ENCODE results near the gene TSHR.

TSHR gene

DNA sequence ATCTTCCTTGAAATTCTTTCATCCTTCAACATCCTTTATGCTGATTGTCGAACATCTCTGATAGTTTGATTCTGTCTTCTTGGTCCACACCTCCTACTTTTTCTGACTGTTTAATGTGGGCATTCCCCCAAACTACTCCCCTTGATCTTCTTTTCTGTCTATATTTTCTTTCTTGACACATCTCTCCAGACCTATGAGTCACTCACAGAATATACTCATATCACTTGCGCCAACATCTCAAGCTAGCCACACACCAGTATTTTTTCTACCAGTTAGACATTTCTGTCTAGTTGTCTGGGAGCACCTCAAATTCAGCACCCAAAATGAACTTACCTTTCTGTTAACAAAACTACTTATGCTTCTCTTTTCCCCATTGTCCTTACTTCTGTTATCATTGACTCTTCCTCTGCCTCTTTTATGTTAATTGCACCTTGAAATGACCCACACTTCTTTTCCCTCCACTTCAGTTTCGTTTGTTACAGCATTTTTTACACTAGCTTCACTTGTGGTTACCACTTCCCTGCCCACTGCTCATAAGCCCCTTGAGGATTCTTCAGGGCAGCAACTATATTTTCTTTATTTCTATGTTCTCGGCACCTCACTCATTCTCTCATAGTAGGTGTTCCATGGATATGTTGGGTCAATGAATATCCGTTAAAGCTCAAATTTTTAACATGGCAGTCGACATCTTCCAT is 33.5 kb downstream of the TSHR start:
- Histone ChIP-seq H3K27me3 (ENCODE audit: insufficient read depth, poor library complexity, severe bottlenecking) (no peaks in the 10 kb centered on the region), H3K4me3 (replicated peaks; ENCODE audit: insufficient read depth, low read length) (no peak overlapping the region), H3K27ac (replicated peaks) (no peak overlapping the region)
- DNase-seq (ENCODE audit: low read depth in 1 of 2, low spot score in 1 of 2), result no peak
- no peak for TF ChIP-seq POLR2AphosphoS5 (IDR thresholded peaks at IDR 0.05; ENCODE audit: low read depth)

DNA sequence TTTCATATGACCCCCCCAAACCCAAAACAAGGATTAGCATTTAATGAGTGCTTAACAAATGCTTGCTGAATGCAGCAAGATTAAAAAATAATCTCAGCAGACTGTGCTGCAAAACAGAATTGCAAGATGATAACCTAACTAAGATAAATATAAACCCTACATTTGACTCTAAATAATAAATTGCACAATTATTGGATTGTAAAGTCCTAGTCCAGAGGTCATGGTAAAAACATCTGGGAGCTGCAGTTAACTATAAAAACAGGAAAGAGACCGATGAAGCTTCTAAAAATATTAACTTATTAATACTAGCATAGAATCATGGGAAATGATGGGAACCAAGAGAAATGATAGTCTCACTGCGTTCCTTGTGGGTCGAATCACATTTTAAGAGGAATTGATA is 37.2 kb downstream of the TSHR start:
- TF ChIP-seq GABPA (IDR thresholded peaks at IDR 0.05; ENCODE audit: low read depth) (no peak), SPI1 (IDR thresholded peaks at IDR 0.05; ENCODE audit: borderline replicate concordance, low read depth) (no peak), POLR2AphosphoS5 (IDR thresholded peaks at IDR 0.05; ENCODE audit: low read depth) (no peak)
- TF ChIP-seq, protein P1, sequence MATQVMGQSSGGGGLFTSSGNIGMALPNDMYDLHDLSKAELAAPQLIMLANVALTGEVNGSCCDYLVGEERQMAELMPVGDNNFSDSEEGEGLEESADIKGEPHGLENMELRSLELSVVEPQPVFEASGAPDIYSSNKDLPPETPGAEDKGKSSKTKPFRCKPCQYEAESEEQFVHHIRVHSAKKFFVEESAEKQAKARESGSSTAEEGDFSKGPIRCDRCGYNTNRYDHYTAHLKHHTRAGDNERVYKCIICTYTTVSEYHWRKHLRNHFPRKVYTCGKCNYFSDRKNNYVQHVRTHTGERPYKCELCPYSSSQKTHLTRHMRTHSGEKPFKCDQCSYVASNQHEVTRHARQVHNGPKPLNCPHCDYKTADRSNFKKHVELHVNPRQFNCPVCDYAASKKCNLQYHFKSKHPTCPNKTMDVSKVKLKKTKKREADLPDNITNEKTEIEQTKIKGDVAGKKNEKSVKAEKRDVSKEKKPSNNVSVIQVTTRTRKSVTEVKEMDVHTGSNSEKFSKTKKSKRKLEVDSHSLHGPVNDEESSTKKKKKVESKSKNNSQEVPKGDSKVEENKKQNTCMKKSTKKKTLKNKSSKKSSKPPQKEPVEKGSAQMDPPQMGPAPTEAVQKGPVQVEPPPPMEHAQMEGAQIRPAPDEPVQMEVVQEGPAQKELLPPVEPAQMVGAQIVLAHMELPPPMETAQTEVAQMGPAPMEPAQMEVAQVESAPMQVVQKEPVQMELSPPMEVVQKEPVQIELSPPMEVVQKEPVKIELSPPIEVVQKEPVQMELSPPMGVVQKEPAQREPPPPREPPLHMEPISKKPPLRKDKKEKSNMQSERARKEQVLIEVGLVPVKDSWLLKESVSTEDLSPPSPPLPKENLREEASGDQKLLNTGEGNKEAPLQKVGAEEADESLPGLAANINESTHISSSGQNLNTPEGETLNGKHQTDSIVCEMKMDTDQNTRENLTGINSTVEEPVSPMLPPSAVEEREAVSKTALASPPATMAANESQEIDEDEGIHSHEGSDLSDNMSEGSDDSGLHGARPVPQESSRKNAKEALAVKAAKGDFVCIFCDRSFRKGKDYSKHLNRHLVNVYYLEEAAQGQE (IDR thresholded peaks at IDR 0.05; ENCODE audit: insufficient replicate concordance, low read depth), result no peak
- TF ChIP-seq, protein P2, sequence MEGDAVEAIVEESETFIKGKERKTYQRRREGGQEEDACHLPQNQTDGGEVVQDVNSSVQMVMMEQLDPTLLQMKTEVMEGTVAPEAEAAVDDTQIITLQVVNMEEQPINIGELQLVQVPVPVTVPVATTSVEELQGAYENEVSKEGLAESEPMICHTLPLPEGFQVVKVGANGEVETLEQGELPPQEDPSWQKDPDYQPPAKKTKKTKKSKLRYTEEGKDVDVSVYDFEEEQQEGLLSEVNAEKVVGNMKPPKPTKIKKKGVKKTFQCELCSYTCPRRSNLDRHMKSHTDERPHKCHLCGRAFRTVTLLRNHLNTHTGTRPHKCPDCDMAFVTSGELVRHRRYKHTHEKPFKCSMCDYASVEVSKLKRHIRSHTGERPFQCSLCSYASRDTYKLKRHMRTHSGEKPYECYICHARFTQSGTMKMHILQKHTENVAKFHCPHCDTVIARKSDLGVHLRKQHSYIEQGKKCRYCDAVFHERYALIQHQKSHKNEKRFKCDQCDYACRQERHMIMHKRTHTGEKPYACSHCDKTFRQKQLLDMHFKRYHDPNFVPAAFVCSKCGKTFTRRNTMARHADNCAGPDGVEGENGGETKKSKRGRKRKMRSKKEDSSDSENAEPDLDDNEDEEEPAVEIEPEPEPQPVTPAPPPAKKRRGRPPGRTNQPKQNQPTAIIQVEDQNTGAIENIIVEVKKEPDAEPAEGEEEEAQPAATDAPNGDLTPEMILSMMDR (IDR thresholded peaks at IDR 0.05; ENCODE audit: insufficient read depth, low read length), result no peak
- DNase-seq (ENCODE audit: low read depth in 1 of 2, low spot score in 1 of 2), result no peak
- H3K27me3 ChIP-seq (ENCODE audit: insufficient read depth, poor library complexity, severe bottlenecking), result no peaks in the 10 kb centered on the region
- H3K4me3 ChIP-seq (replicated peaks; ENCODE audit: insufficient read depth, low read length), result no peak overlapping the region
- no peak overlapping the region for H3K27ac ChIP-seq (replicated peaks)

DNA sequence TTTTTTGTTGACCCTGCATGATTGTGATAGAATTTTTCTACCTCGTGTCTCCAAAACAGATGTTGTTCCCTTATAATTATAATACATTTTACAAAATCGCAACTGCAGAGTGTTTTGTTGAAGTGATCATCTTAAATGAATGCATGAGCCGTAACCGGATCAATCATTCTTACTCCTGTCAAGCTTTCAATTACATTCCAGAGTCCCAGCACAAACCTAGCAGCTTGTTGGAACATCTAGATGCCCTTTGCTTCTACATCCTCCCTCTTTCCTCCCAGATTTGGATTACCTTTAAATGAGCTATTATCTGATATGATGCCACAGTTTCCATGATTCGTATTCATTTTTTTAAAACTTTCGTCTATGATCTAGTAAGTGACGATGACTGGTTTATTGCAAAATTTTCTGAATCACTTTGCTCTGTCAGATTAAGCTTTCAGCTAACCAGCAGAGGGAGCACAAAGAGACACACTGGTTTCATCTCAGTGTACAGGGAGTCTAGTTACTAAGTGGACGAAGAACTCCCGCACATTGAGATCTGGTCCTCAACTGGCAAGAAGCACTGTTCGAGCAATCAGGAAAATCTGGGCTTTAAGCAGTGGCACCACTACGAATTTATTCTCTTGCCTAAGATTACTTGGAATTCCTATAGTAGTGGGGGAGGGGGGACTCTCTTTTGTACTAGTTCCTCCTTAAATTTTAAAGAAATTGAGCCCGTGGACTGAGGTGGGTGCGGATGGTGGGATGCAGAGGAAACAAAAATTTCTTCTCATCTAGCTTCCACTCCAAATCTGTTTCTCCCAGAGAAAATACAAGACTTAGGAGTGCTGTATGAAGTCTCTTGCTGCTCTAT is 40.9 kb downstream of the TSHR start:
- H3K27ac ChIP-seq (replicated peaks), result no peak overlapping the region
- no peak for TF ChIP-seq SPI1 (IDR thresholded peaks at IDR 0.05; ENCODE audit: borderline replicate concordance, low read depth)
- TF ChIP-seq, protein P2 (IDR thresholded peaks at IDR 0.05; ENCODE audit: insufficient read depth, low read length), result peak; percentile 31
- H3K4me3 ChIP-seq (replicated peaks; ENCODE audit: insufficient read depth, low read length), result no peak overlapping the region
- peak; percentile 54 to 62 for DNase-seq (ENCODE audit: low read depth in 1 of 2, low spot score in 1 of 2)
- no peaks in the 10 kb centered on the region for H3K27me3 ChIP-seq (ENCODE audit: insufficient read depth, poor library complexity, severe bottlenecking)

DNA sequence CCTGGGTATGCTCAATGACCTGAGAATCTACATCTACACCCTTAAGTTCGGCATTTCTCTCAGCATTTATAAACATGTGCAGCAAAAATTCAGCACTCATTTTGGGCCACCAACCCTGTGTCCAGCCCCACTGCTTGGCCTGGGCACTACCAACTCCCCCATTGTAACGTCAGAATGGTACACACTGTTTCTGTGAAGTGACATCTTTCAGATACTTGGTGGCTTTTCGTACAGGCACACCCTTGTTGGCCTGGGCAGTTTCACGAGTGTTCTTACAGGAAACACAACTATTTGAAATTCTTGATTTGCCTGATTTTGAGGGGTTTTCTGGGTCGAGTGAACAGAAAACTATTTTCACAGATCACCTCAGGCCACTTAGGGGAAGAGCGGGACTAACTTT is 46.0 kb downstream of the TSHR start:
- TF ChIP-seq GABPA (IDR thresholded peaks at IDR 0.05; ENCODE audit: low read depth) (no peak), POLR2AphosphoS5 (IDR thresholded peaks at IDR 0.05; ENCODE audit: low read depth) (no peak), SPI1 (IDR thresholded peaks at IDR 0.05; ENCODE audit: borderline replicate concordance, low read depth) (no peak)
- TF ChIP-seq, protein P2 (IDR thresholded peaks at IDR 0.05; ENCODE audit: insufficient read depth, low read length), result no peak
- TF ChIP-seq, protein P1 (IDR thresholded peaks at IDR 0.05; ENCODE audit: insufficient replicate concordance, low read depth), result no peak
- no peak for DNase-seq (ENCODE audit: low read depth in 1 of 2, low spot score in 1 of 2)
- Histone ChIP-seq H3K27ac (replicated peaks) (no peak overlapping the region), H3K27me3 (ENCODE audit: insufficient read depth, poor library complexity, severe bottlenecking) (no peaks in the 10 kb centered on the region), H3K4me3 (replicated peaks; ENCODE audit: insufficient read depth, low read length) (no peak overlapping the region)

Measured in HL-60 (cell line).